Left ventricle myocardium superior (tissue), 1 donor: ENCODE results near the gene MRRF. TPM values are rescaled to one million over a fixed set of nuclear protein-coding genes. Genes with fewer than 3 reads are reported as not detected.

Experiments
- ATAC-seq: fragments of 200-7000 bp; cut with Tn5 transposase; one replicate; pipeline ENCODE4 v1.9.1; 2020; ENCODE audit warnings: mild to moderate bottlenecking, moderate library complexity
- DNase-seq: peaks from one replicate; pipeline ENCODE4 v3.0.0-alpha.2; 2020
- intact Hi-C: fragments of 100-400 bp; cut with micrococcal nuclease; formaldehyde crosslinking; loops from one replicate; pipeline ENCODE4 v1.11.0; 2022
- total RNA-seq: library from RNA; stranded (reverse); fragmentation: NEBNext Ultra II Directional; extraction: Animal tissue kit (Norgen Biotek cat#: 25700); gene quantifications from one replicate; pipeline ENCODE4 v1.2.1, GENCODE V29; 2021
- donor health status: DM: no; HTN: yes; CAD: no; lungs with severe emphysema.

Gene MRRF
- total RNA-seq, 1 donor from 2014 or later = 41.3 TPM

DNA sequence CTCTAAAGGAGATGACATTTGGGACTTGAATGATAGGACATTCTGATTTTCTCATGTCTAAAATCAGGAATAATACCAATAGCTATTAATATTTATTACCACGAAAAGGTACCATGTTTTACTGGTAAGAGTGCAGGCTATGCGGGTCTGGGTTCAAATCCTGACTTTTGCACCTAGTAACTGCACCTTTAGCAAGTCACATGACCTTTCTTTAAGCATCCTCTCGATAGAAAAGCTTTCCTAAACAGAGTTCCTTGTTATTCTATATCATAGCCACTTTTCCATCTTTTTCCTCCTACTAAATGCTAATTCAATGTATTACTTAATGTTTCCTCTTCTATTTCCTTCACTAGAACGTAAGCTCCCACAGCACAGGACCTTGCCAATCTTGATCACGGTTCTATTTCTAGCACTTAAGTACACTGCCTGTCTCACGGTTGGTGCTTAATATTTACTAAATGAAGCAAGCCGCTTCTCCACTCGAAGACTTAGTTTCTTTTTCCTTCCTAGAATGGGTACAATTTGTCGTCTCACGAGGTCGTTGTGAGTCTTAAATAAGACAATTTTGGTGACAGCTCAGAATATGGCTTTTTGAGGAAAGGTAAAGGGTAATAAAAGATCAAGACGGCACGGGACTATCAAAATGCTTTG lies 858 bp upstream of the MRRF start:
- DNase-seq = no peak
- ATAC-seq = peak; percentile 32
- intact Hi-C loops = no loop called here

- DNase-seq (no peak), ATAC-seq (peak; percentile 10)
- intact Hi-C loops = no loop called here
These were observed 650 bp downstream of the MRRF start for GRCh38 chr9:122265149-122265915.

DNA sequence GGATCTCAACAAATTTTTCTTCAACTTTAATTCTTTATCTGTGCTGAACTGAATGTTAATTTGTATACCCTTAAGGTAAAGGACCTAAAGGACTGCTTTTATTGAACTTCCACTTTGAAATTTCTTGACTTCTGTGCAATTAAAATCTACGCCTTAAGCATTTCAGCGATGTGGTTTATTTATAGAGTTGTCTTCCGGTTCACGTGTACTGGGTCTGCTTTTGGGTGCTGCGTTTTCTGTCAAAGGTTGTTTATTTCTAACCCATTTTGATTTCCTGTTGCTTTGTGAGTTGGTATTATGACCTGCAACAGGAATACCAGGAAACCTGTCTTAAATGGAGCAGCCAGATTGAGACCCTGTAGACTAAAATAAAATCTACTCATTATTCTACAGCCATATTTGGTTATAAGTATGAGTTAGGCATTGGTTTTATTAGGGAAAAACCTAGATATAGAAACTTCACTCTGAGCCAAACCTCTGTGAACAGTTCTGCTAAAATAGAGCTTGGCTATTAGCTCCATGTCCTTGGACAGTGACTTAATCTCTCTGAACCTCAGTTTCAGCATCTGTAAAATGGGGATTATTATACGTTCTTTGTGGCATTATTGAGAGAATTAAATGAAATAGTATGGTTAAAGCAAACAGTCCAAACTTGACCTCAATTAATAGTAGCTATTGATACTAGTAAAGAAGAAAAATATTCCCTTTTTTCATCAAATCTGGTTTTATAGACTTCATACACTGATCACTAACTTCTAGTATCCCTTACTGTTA lies 3.5 kb downstream of the MRRF start:
- intact Hi-C loops = no loop called here
- DNase-seq (no peak), ATAC-seq (no peak)

GRCh38 chr9:122274055-122274454 lies 9.4 kb downstream of the MRRF start:
- intact Hi-C loops = no loop called here
- no peak for ATAC-seq
- no peak for DNase-seq

DNA sequence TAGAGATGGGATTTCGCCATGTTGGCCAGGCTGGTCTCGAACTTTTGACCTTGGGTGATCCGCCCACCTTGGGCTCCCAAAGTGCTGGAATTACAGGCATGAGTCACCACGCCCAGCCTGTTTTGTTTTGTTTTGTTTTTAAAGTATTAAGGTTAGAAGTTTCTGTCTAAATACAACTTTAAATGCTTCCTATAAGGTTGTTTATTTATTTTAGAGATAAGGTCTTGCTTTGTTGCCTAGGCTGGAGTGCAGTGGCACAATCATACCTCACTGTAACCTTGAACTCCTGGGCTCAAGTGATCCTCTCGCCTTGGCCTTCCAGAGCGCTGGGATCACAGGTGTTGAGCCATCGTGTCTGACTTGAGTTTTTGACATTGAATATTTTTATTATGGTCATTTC lies 11.4 kb downstream of the MRRF start:
- DNase-seq = no peak
- ATAC-seq = no peak
- intact Hi-C loops = no loop called here

- ATAC-seq = no peak
- DNase-seq = no peak
- intact Hi-C loops = no loop called here
These were observed 12.7 kb downstream of the MRRF start for GRCh38 chr9:122277285-122277897.

DNA sequence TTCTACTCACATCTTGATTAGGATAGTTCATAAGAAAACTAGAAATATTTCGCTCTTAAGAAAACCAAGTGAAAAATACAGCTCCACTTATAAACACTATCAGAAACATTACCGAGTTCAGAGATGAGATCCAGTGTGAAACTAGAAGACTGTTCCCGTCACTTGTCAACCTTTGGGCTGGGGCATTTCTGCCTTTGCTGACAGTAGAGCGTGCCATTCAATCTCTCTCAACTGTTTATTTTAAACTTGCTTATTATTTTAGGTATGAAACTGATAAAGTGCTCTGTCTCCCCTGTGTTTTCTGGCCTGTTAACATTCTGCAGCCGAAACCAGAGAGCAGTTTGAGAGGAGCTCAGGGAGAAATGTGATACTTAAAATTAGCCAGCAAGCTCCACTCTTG lies 16.7 kb downstream of the MRRF start:
- intact Hi-C loops = no loop called here
- ATAC-seq = peak; percentile 82
- no peak for DNase-seq

DNA sequence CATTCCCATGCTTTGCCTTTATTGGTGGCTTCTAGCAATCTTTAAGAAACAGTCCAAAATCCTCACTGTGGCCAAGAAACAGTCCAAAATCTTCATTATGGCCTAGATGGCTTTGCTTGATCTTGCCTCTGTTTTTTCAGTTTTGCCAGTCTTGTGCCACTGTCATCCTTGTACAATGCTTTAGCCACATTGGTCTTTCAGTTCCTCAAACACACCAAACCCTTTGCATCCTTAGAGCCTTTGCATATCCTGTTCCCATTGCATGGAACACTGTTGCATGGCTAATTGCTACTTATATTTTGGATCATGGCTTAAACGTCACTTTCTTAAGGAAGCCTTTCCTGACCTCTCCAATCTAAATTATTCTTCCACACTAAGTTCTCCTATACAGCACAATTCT lies 22.1 kb downstream of the MRRF start:
- intact Hi-C loops = no loop called here
- no peak for DNase-seq
- ATAC-seq = no peak

DNA sequence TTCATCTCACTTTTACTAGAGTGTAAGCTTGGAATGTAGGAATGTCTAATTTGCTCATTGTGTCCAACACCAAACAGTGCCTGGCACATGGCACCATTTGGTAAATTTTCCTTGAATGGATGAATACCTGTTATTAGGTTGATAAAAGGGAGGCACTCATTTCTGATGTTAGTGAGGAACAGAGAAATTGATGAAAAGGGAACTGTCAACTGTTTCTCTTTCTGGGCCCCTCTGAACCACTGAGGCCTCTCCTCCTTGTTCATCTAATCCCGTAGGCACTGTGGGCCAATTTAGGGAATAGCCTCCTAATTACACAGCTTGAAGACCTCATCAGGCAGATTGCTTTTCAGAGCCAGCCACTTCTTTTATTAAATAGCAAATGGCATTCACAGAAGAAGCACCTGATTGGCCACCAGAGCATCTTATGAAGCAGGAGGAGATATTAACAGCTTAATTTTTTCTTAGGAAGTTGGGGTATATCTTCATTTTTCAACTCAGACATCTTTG lies 22.6 kb downstream of the MRRF start:
- ATAC-seq (no peak), DNase-seq (no peak)
- intact Hi-C loops = no loop called here

DNA sequence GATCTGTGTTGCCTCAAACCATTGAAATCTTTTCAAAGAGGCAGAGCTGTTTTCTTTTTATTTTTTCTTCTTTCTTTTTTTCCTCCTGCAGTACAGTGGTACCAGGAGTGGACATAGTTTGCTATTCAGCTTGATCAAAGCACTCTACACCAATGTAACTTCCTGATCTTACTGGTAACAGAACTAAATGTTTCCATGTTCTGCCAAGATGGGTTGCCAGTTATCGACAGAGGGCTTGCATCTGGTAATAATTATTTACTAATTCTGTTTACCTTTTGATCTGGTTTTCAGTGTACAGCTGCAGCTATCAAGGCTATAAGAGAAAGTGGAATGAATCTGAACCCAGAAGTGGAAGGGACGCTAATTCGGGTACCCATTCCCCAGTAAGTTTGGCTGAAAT lies 26.8 kb downstream of the MRRF start:
- intact Hi-C loops = no loop called here
- no peak for DNase-seq
- ATAC-seq = no peak

- DNase-seq = no peak
- no peak for ATAC-seq
- intact Hi-C loops = no loop called here
These were observed 29.8 kb downstream of the MRRF start for GRCh38 chr9:122294531-122294930.

- DNase-seq = no peak
- ATAC-seq = no peak
- intact Hi-C loops = no loop called here
These were observed 32.8 kb downstream of the MRRF start for GRCh38 chr9:122297512-122297911.

DNA sequence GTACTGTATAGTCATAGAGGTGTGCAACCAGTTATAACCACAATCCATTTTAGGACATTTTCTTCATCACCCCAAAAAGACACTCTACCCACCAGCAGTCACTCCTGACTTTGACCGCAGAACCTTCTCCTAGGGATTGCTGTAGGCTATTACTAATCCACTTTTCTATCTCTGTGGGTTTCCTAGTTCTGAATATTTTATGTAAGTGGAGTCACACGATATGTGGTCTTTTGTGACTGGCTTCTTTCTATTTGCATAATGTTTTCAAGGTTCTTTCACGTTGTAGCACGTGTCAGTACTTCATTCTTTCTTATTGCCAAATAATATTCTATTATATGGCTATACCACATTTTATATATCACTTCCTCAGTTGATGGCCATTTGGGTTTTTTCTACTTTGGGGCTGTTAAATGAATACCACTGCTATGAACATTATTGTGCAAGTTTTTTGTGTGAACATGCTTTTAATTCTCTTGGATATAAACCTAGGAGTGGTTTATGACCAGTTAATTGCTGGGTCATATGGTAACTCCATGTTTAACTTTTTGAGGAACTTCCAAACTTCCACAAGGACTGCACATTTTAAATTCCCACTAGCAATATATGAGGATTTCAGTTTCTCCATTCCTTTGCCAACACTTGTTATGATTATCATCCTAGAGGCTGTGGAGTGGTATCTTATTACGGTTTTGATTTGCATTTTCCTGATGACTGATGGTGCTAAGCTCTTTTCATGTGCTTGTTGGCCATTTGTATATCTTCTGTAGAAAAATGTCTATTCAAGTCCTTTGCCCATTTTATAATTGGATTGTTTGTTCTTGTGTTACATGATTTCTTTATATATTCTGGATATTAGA lies 37.8 kb downstream of the MRRF start:
- DNase-seq (no peak), ATAC-seq (no peak)
- intact Hi-C loops = no loop called here

- intact Hi-C loops = no loop called here
- peak; percentile 71 for ATAC-seq
- no peak for DNase-seq
These were observed 42.4 kb downstream of the MRRF start for GRCh38 chr9:122307061-122307460.

- DNase-seq = no peak
- intact Hi-C loops = no loop called here
- ATAC-seq = peak; percentile 51
These were observed 43.2 kb downstream of the MRRF start for GRCh38 chr9:122307925-122308324.

GRCh38 chr9:122309861-122310260 lies 45.2 kb downstream of the MRRF start:
- no peak for ATAC-seq
- intact Hi-C loops = no loop called here
- no peak for DNase-seq

DNA sequence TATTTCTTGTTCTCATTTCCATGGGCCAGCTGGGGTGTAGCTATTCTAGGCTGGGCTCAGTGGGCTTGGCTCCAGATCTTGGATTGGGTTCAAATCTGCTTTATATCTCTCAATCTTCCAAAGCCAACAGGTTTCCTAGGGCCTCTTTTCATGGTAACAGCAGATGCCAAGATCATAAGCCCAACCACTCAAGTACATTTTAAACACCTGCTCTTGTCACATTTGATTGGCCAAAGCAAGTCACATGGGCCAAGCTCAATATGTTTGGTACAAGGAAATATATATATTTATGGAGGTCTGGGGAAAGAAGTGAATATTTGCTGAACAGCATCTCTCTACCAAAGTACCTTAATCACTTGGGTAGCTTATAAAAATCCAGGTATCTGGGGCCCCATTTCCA lies 49.5 kb downstream of the MRRF start:
- ATAC-seq (no peak), DNase-seq (no peak)
- intact Hi-C loops = no loop called here

DNA sequence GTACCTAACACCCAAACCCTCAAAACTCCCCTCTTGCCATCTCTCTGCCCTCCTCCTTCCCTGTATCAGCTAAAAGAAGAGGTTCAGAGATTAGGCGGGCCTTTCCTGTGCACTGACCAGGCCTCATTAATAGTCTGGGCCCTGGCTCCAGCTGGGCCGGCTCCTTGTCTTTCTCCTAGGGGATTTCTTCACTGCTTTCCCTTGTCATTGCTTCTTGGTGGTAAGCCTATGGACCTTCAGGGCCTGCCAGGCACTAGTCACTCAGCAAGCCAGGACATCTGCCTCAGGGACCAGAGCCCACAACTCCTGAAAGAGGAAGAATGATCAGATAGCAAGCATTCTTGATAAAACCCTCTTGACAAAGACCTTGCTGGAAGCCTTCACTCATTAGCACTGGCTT lies 50.9 kb downstream of the MRRF start:
- no peak for DNase-seq
- ATAC-seq = peak; percentile 17
- intact Hi-C loops = no loop called here

GRCh38 chr9:122318284-122318683 lies 53.6 kb downstream of the MRRF start:
- no peak for DNase-seq
- intact Hi-C loops = no loop called here
- ATAC-seq = peak; percentile 85
